Stimulated activated CD4-positive, alpha-beta T cell treated with anti-CD3 and anti-CD28 coated beads, TNF-alpha, amount 100 ng/mL, for 48 hours (primary cell): Measurements from ENCODE around the gene CSAD.
"Not testable (repeated sequence)": the region's sequence is repeated elsewhere in the genome, so short reads cannot be mapped to it uniquely, and the experiment has no call there.

Source experiments
- DNase-seq, 3 donors: peaks; one replicate each; pipeline ENCODE4 v3.0.0-alpha.2; 2020; ENCODE audit warnings: low read depth in 3 of 3

The CSAD gene

GRCh38 chr12:53218551-53219291 is 38.0 kb upstream of the CSAD start:
- no peak for DNase-seq

- DNase-seq = no peak
Measured at GRCh38 chr12:53217931-53218307, 37.2 kb upstream of the CSAD start.

GRCh38 chr12:53217051-53217930 is 36.6 kb upstream of the CSAD start:
- no peak for DNase-seq

GRCh38 chr12:53215497-53215896 is 34.8 kb upstream of the CSAD start:
- no peak for DNase-seq

GRCh38 chr12:53214687-53215455 is 34.1 kb upstream of the CSAD start:
- DNase-seq = no peak

GRCh38 chr12:53214221-53214620 is 33.5 kb upstream of the CSAD start:
- no peak for DNase-seq

GRCh38 chr12:53213348-53213747 is 32.6 kb upstream of the CSAD start:
- peak; percentile 68 to 80 (median 73) for DNase-seq

- no peak for DNase-seq
Measured at GRCh38 chr12:53212931-53213330, 32.2 kb upstream of the CSAD start.

GRCh38 chr12:53211476-53212381 is 31.0 kb upstream of the CSAD start:
- no peak for DNase-seq

GRCh38 chr12:53210843-53211242 is 30.1 kb upstream of the CSAD start:
- no peak for DNase-seq

- no peak for DNase-seq
Measured at GRCh38 chr12:53208877-53209463, 28.2 kb upstream of the CSAD start.

- DNase-seq = no peak
Measured at GRCh38 chr12:53208435-53208834, 27.7 kb upstream of the CSAD start.

GRCh38 chr12:53207042-53207441 is 26.3 kb upstream of the CSAD start, which contains the start of gene ITGB7:
TSS of gene ITGB7 (minus strand) at chr12:53207251. CDS start at chr12:53200443, 6,808 bp downstream.
- DNase-seq = no peak

- DNase-seq = peak; percentile 68 to 72 (median 70)
Measured at GRCh38 chr12:53205747-53206419, 25.2 kb upstream of the CSAD start.

GRCh38 chr12:53204351-53204750 is 23.6 kb upstream of the CSAD start:
- no peak for DNase-seq

- not testable (repeated sequence) for DNase-seq
Measured at GRCh38 chr12:53202316-53202715, 21.6 kb upstream of the CSAD start.

- no peak for DNase-seq
Measured at GRCh38 chr12:53201639-53202038, 20.9 kb upstream of the CSAD start.

GRCh38 chr12:53201177-53201541 is 20.4 kb upstream of the CSAD start:
- DNase-seq = no peak

GRCh38 chr12:53200458-53201176 is 19.9 kb upstream of the CSAD start:
- no peak for DNase-seq

- no peak for DNase-seq
Measured at GRCh38 chr12:53200107-53200457, 19.4 kb upstream of the CSAD start.
